Panc1 (cell line): ENCODE measurements around the gene MAN2A2. TPM values are rescaled to one million over a fixed set of nuclear protein-coding genes. Genes with fewer than 3 reads are reported as not detected.

Experiments
- ATAC-seq: fragments of 200-7000 bp; cut with Tn5 transposase; 2 replicates; pipeline ENCODE4 v1.9.1; 2020; ENCODE audit warnings: mild to moderate bottlenecking, moderate library complexity
- BruUV-seq: library from RNA; stranded (reverse); fragments of 400-500 nt; replicated peaks from 2 replicates; lab custom pipeline; 2021; lab: Mats Ljungman, UMichigan
- CTCF ChIA-PET: fragments of 300-600 bp; sonication (Branson Sonifier 250); formaldehyde crosslinking; loops from one replicate; lab custom pipeline; 2022; ENCODE audit warnings: antibody characterized with exemption; lab: Charles Lee
- POLR2A ChIA-PET: fragments of 300-600 bp; sonication (Branson Sonifier 250); formaldehyde crosslinking; loops from one replicate; lab custom pipeline; 2022; ENCODE audit warnings: antibody characterized with exemption; lab: Charles Lee
- DNase-seq: peaks from one replicate; pipeline ENCODE4 v3.0.0-alpha.2; 2010; ENCODE audit warnings: low read depth, low spot score
- H3K27ac ChIP-seq: 2 replicates; pipeline ENCODE4 v1.5.1; 2011; ENCODE audit warnings: mild to moderate bottlenecking, low read length, inconsistent platforms
- H3K27me3 ChIP-seq: fragments of 200-500 bp; sonication (Bioruptor generic); 2 replicates; pipeline ENCODE4 v1.6.0; 2014; ENCODE audit warnings: low read length, inconsistent platforms; ENCODE audit not compliant: control insufficient read depth, insufficient read depth
- H3K36me3 ChIP-seq: fragments of 200-500 bp; sonication (Bioruptor generic); 2 replicates; pipeline ENCODE4 v1.5.1; 2014; ENCODE audit warnings: inconsistent platforms, mild to moderate bottlenecking, low read length, moderate library complexity; ENCODE audit not compliant: control insufficient read depth, insufficient read depth
- H3K4me1 ChIP-seq: 2 replicates; pipeline ENCODE4 v1.5.1; 2011; ENCODE audit warnings: inconsistent platforms, mild to moderate bottlenecking, low read length, moderate library complexity; ENCODE audit not compliant: control insufficient read depth, insufficient read depth
- H3K4me3 ChIP-seq, 2 experiments: 2 replicates each; pipeline ENCODE4 v1.5.1; 2011 to 2012; ENCODE audit warnings: low read depth in 2 of 2, low read length in 2 of 2, mild to moderate bottlenecking in 2 of 2, inconsistent platforms in 1 of 2, moderate library complexity in 1 of 2
- H3K9me3 ChIP-seq: fragments of 200-500 bp; sonication (Bioruptor generic); 2 replicates; pipeline ENCODE4 v1.5.1; 2014; ENCODE audit warnings: low read depth, mild to moderate bottlenecking, inconsistent platforms, low read length, moderate library complexity; ENCODE audit not compliant: control insufficient read depth, insufficient read depth
- CTCF ChIP-seq: fragments of 450-650 bp; IDR thresholded peaks from 2 replicates; pipeline ENCODE4 v1.5.1; 2017; ENCODE audit warnings: mild to moderate bottlenecking
- POLR2AphosphoS5 ChIP-seq: IDR thresholded peaks from 2 replicates; pipeline ENCODE4 v1.6.1; 2012; ENCODE audit warnings: mild to moderate bottlenecking, low read depth, low read length, moderate library complexity
- REST ChIP-seq, 2 experiments: IDR thresholded peaks; 2 replicates each; pipeline ENCODE4 v1.6.1; 2011 to 2012; ENCODE audit warnings: low read depth in 2 of 2, control low read depth in 1 of 2, low read length in 1 of 2, mild to moderate bottlenecking in 1 of 2, moderate library complexity in 1 of 2; ENCODE audit not compliant: insufficient read depth in 1 of 2
- SIN3A ChIP-seq: IDR thresholded peaks from 2 replicates; pipeline ENCODE4 v1.6.1; 2012; ENCODE audit warnings: low read depth, mild to moderate bottlenecking, low read length, moderate library complexity, borderline replicate concordance; ENCODE audit not compliant: insufficient read depth
- TCF7L2 ChIP-seq: IDR thresholded peaks from 2 replicates; pipeline ENCODE4 v1.6.1; 2011; ENCODE audit warnings: mild to moderate bottlenecking, low read depth, low read length, inconsistent platforms
- in situ Hi-C: cut with HindIII; loops from 2 replicates; pipeline ENCODE4 v1.10.0; 2016; ENCODE audit warnings: low sequenced_read_pairs, low pct_unique_long_range_greater_than_20kb
- intact Hi-C: fragments of 100-400 bp; cut with micrococcal nuclease; formaldehyde crosslinking; loops from one replicate; pipeline ENCODE4 v1.10.0; 2022; ENCODE audit not compliant: unreplicated experiment
- total RNA-seq: library from RNA; stranded (reverse); gene quantifications from one replicate; pipeline ENCODE4 v1.2.1, GENCODE V29; 2021; ENCODE audit not compliant: unreplicated experiment

MAN2A2 gene
- total RNA-seq, 1 experiment from 2014 or later = 77.2 TPM

DNA sequence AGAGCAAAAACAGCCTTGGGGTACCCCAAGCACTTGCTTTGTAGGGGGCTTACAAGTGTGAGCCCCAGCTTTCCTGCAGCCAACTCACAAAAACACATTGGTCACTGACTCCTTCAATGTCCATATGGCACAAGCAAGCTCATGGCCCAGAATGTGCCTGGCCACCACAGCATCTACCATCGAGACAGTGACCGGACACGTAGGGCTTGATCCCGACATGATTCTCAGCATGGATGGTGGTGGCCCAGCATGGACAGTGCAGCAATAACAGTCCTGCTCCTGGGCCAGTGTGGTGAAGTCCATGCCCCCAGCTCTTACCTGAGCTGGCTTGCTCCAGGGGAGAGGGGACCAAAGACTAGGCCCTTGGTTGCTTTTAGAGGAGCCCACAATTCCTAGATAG is 37.9 kb downstream of the MAN2A2 start:
- DNase-seq (no peak), ATAC-seq (no peak)
- in situ Hi-C loops = no loop called here
- H3K27ac ChIP-seq = no peak overlapping the region
- intact Hi-C loops = no loop called here
- POLR2A ChIA-PET = no interaction called here
- BruUV-seq = TSS peak; percentile 49
- H3K4me3 ChIP-seq = no peak overlapping the region
- H3K9me3 ChIP-seq = no peaks in the 10 kb centered on the region
- TF ChIP-seq SIN3A (no peak), CTCF (no peak), TCF7L2 (no peak), POLR2AphosphoS5 (no peak), REST (IDR thresholded peaks at IDR 0.05; ENCODE audit: insufficient read depth in 1 of 2, low read depth in 2 of 2, low read length in 1 of 2) (no peak)
- H3K36me3 ChIP-seq = no peaks in the 10 kb centered on the region; the same call in 1 of the 2 replicates
- CTCF ChIA-PET = interaction anchor here (0.6 to 1.2 kb wide), 2 partner anchors 9 to 109 kb away, joined by 3 read pairs; partner anchors contain the start of gene HDDC3
- H3K27me3 ChIP-seq = no peaks in the 10 kb centered on the region
- H3K4me1 ChIP-seq = peaks cover 6% of the 10 kb centered on the region

GRCh38 chr15:90942354-90943120 is 39.4 kb downstream of the MAN2A2 start:
- CTCF ChIA-PET = interaction anchor here (2.2 kb wide), 1 partner anchor 10 kb away, joined by 6 read pairs; the partner anchor contains the start of gene HDDC3
- in situ Hi-C loops = no loop called here
- BruUV-seq = no TSS peak

More at GRCh38 chr15:90942354-90943120, 39.4 kb downstream of the MAN2A2 start:
- intact Hi-C loops = no loop called here
- no peaks in the 10 kb centered on the region for H3K9me3 ChIP-seq
- H3K4me3 ChIP-seq = no peak overlapping the region
- no peak for ATAC-seq
- POLR2A ChIA-PET = no interaction called here
- H3K27me3 ChIP-seq = no peaks in the 10 kb centered on the region
- H3K4me1 ChIP-seq = no peaks in the 10 kb centered on the region
- TF ChIP-seq TCF7L2 (no peak), SIN3A (no peak), CTCF (no peak), REST (IDR thresholded peaks at IDR 0.05; ENCODE audit: insufficient read depth in 1 of 2, low read depth in 2 of 2, low read length in 1 of 2) (no peak), POLR2AphosphoS5 (no peak)
- no peak overlapping the region for H3K27ac ChIP-seq
- no peaks in the 10 kb centered on the region; the same call in 1 of the 2 replicates for H3K36me3 ChIP-seq
- no peak for DNase-seq
